ENCODE data around the gene TENT4B.

TENT4B gene

DNA sequence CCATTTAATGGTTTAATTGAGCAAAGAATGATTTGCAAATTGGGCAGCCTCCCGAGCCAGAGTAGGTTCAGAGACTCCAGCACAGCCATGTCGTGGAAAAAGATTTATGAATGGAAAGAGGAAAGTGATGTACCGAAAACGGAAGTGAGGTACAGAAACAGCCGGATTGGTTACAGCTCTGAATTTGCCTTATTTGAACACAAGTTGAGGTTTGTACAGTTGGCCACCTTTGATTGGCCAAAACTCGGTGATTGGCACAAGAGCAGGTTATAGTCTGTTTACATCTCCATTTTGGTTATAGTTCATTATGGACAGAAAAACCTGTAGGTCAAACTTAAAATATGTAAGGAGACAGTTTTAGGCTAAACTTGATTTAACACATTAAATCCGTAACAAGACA is 44.5 kb downstream of the TENT4B start:
- 96% methylated on average over 7 of the region's 7 CpGs for WGBS
- Histone ChIP-seq H3K4me3 (ENCODE audit: low read length) (no peak overlapping the region), H3K36me3 (ENCODE audit: insufficient read depth, low read length) (no peaks in the 10 kb centered on the region), H3K9ac (ENCODE audit: low read depth, low read length) (no peak overlapping the region), H3K4me1 (ENCODE audit: insufficient read depth, low read length) (peaks cover 6% of the 10 kb centered on the region; the same call in 1 of the 2 replicates), H3K27ac (ENCODE audit: low read depth, low read length) (no peak overlapping the region), H3K27me3 (ENCODE audit: insufficient read depth, low read length) (no peaks in the 10 kb centered on the region), H3K9me3 (ENCODE audit: insufficient read depth, low read depth, low read length) (no peaks in the 10 kb centered on the region)

DNA sequence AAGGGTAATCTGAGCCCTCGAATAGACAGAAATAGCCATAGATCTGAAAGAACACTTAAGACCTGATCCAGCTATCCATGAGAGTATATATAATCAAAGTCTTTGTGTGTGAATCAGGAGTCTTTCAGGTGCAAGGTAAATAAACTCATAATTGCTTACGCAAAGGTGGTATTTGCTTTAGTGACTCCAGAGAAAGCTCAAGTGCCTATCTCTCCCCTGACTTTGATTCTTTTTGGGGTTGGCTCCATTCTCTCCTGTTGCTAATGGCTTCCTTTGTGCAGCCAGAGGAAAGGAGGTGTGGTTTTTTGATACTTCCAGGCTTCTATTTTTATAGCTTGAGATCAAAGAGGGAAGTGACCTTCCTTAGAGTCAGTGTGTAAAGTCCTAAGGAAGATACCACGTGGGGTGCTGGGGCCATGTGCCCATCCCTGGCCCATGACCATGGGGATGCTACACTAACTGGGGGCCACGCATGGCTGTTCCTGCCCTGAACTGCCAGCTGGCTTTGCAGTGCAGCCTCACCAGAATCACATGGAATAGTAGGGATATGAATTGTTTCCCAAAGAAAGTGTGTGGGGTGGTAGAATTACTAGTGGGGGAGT is 45.8 kb downstream of the TENT4B start:
- WGBS, result 66% methylated on average over 4 of the region's 4 CpGs
- H3K4me1 ChIP-seq (ENCODE audit: insufficient read depth, low read length), result peaks cover 19% of the 10 kb centered on the region
- H3K9me3 ChIP-seq (ENCODE audit: insufficient read depth, low read depth, low read length), result no peaks in the 10 kb centered on the region
- H3K9ac ChIP-seq (ENCODE audit: low read depth, low read length), result no peak overlapping the region
- no peak overlapping the region for H3K27ac ChIP-seq (ENCODE audit: low read depth, low read length)
- H3K27me3 ChIP-seq (ENCODE audit: insufficient read depth, low read length), result no peaks in the 10 kb centered on the region
- no peak overlapping the region for H3K4me3 ChIP-seq (ENCODE audit: low read length)
- no peaks in the 10 kb centered on the region for H3K36me3 ChIP-seq (ENCODE audit: insufficient read depth, low read length)

GRCh38 chr16:50201787-50202186 is 48.7 kb downstream of the TENT4B start:
- no peak overlapping the region for H3K4me3 ChIP-seq (ENCODE audit: low read length)
- H3K9me3 ChIP-seq (ENCODE audit: insufficient read depth, low read depth, low read length), result no peaks in the 10 kb centered on the region
- 92% methylated on average over 2 of the region's 3 CpGs for WGBS
- no peaks in the 10 kb centered on the region for H3K27me3 ChIP-seq (ENCODE audit: insufficient read depth, low read length)
- no peak overlapping the region for H3K9ac ChIP-seq (ENCODE audit: low read depth, low read length)
- peaks cover 20% of the 10 kb centered on the region for H3K4me1 ChIP-seq (ENCODE audit: insufficient read depth, low read length)
- H3K27ac ChIP-seq (ENCODE audit: low read depth, low read length), result no peak overlapping the region
- H3K36me3 ChIP-seq (ENCODE audit: insufficient read depth, low read length), result no peaks in the 10 kb centered on the region

GRCh38 chr16:50202926-50203624 is 50.0 kb downstream of the TENT4B start:
- H3K9me3 ChIP-seq (ENCODE audit: insufficient read depth, low read depth, low read length), result no peaks in the 10 kb centered on the region
- no peaks in the 10 kb centered on the region for H3K36me3 ChIP-seq (ENCODE audit: insufficient read depth, low read length)
- H3K27ac ChIP-seq (ENCODE audit: low read depth, low read length), result peak overlapping the region; percentile 34; the same call in 1 of the 2 replicates
- no peaks in the 10 kb centered on the region for H3K27me3 ChIP-seq (ENCODE audit: insufficient read depth, low read length)
- peak overlapping the region; percentile 50; the same call in 1 of the 2 replicates for H3K9ac ChIP-seq (ENCODE audit: low read depth, low read length)
- peaks cover 20% of the 10 kb centered on the region for H3K4me1 ChIP-seq (ENCODE audit: insufficient read depth, low read length)
- H3K4me3 ChIP-seq (ENCODE audit: low read length), result no peak overlapping the region; the same call in 1 of the 2 replicates
- 86% methylated on average over 5 of the region's 5 CpGs for WGBS

DNA sequence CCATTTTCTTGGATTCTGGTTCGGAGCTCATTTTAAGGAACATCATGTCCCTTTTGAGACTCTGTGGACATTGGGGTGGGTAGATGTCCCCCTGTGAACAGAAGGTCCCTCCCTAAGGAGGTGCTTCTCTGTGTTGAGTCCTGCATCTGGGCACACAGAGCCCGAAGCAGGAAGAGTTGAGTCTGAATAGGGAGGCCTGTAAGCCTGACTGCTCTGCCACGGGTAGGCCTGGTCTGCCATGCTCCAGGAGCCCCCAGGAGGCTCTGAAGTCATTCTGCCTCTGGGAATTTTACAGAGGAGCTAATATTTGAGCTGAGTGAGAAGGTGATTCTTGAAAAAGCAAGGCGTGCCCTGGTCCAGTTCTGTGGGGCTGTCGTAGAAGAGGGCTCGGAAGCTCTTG is 50.6 kb downstream of the TENT4B start:
- peaks cover 20% of the 10 kb centered on the region for H3K4me1 ChIP-seq (ENCODE audit: insufficient read depth, low read length)
- WGBS, result 77% methylated on average over 6 of the region's 6 CpGs

DNA sequence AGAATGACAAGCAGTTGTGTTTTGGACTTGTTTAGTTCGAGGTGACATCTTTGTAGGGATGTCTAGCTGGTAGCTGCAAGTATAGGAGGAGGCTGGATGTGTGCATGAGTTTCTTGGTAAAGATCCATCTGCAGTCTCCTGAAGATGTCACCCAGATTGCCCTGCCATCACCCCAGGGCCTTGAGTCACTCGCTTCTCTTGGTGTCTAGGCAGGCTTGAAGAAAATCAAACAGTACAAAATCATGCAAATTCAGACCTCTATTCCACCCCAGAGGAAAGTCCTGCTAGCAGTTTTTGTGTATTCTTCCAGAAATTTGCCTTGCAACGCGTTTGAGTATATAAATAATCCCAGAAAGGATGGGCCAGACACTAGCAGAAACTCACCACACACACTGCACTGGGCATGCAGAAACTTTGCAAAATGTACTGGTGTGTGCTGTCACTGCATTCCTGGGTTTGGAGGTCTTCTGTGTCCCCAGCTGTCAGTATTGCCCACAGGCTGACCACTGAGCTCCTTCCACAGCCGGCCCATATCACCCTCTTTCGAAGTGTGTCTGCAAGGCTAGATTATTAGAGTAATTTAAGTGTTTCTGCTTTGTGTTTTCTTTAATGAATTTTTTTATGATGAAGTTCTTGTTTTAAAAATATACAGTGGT is 51.5 kb downstream of the TENT4B start:
- Histone ChIP-seq H3K9ac (ENCODE audit: low read depth, low read length) (no peak overlapping the region), H3K27ac (ENCODE audit: low read depth, low read length) (no peak overlapping the region), H3K36me3 (ENCODE audit: insufficient read depth, low read length) (no peaks in the 10 kb centered on the region), H3K4me3 (ENCODE audit: low read length) (no peak overlapping the region), H3K4me1 (ENCODE audit: insufficient read depth, low read length) (peaks cover 22% of the 10 kb centered on the region), H3K27me3 (ENCODE audit: insufficient read depth, low read length) (no peaks in the 10 kb centered on the region), H3K9me3 (ENCODE audit: insufficient read depth, low read depth, low read length) (no peaks in the 10 kb centered on the region)
- 90% methylated on average over 6 of the region's 6 CpGs for WGBS

More for the DNA sequence above, 50.6 kb downstream of the TENT4B start:
- Histone ChIP-seq H3K27ac (ENCODE audit: low read depth, low read length) (peak overlapping the region; percentile 34; the same call in 1 of the 2 replicates), H3K9me3 (ENCODE audit: insufficient read depth, low read depth, low read length) (no peaks in the 10 kb centered on the region), H3K36me3 (ENCODE audit: insufficient read depth, low read length) (no peaks in the 10 kb centered on the region), H3K9ac (ENCODE audit: low read depth, low read length) (peak overlapping the region; percentile 50; the same call in 1 of the 2 replicates), H3K27me3 (ENCODE audit: insufficient read depth, low read length) (no peaks in the 10 kb centered on the region), H3K4me3 (ENCODE audit: low read length) (no peak overlapping the region)

DNA sequence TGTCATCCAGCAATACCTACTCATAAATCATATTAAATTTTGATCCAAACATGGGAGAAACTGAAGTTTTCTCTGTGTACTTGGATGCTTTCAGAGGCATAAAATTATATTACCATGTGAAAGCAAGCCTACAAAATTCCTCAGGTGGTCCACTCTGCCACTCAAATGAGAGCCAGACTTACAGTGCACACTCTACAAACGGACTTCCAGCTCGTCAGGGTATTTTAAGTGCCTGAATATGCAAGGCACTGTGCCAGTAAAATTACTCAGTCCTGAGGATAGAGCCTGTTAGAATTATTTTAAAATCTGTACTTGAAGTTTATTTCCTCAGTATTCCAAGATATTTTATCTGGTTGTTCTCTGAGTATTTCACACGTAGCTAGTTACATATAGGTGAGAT is 54.5 kb downstream of the TENT4B start:
- no peak overlapping the region for H3K27ac ChIP-seq (ENCODE audit: low read depth, low read length)
- peaks cover 13% of the 10 kb centered on the region; the same call in 1 of the 2 replicates for H3K36me3 ChIP-seq (ENCODE audit: insufficient read depth, low read length)
- no peaks in the 10 kb centered on the region for H3K27me3 ChIP-seq (ENCODE audit: insufficient read depth, low read length)
- H3K9ac ChIP-seq (ENCODE audit: low read depth, low read length), result no peak overlapping the region
- H3K4me1 ChIP-seq (ENCODE audit: insufficient read depth, low read length), result peaks cover 28% of the 10 kb centered on the region
- H3K4me3 ChIP-seq (ENCODE audit: low read length), result no peak overlapping the region
- WGBS, result 93% methylated on average over 3 of the region's 3 CpGs
- no peaks in the 10 kb centered on the region for H3K9me3 ChIP-seq (ENCODE audit: insufficient read depth, low read depth, low read length)

GRCh38 chr16:50208460-50208931 is 55.4 kb downstream of the TENT4B start:
- 87% methylated on average over 2 of the region's 3 CpGs for WGBS
- H3K9ac ChIP-seq (ENCODE audit: low read depth, low read length), result no peak overlapping the region
- H3K4me3 ChIP-seq (ENCODE audit: low read length), result no peak overlapping the region
- no peaks in the 10 kb centered on the region for H3K27me3 ChIP-seq (ENCODE audit: insufficient read depth, low read length)
- H3K36me3 ChIP-seq (ENCODE audit: insufficient read depth, low read length), result peaks cover 13% of the 10 kb centered on the region; the same call in 1 of the 2 replicates
- no peaks in the 10 kb centered on the region for H3K9me3 ChIP-seq (ENCODE audit: insufficient read depth, low read depth, low read length)
- no peak overlapping the region for H3K27ac ChIP-seq (ENCODE audit: low read depth, low read length)
- H3K4me1 ChIP-seq (ENCODE audit: insufficient read depth, low read length), result peaks cover 19% of the 10 kb centered on the region

DNA sequence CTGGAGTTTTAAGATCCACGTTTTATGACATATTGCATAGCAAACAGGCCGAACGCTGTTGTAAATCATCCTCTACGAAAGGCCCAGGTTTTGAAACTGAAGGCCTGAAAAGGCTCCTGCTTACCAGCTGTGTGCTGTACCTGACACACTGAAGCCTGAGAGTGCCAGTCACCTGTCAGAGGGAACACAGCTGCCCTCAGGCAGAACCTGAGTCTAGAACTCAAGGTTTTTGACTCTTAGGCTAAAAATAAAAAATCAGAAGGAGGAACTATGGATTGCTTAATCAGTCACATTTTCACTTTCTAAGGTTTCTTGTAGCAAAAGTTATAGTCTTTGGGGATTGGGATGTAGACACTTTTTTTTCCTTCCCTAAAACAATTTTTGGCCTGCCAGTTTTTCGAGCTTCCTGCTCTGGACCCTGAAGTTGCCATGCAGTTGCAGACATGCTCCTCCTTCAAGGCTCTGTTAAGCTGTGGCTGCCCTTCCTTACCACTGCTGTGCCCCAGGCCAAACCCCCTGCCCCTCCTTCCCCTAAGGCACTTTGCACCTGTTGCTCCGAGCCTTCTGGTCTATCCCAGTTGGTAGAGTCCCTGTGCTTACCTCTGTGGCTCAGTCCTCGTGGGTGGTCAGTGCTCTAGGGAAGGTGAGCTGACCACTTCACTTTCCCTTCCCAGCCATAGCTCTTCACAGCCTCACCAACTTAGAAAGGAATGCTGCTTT is 56.6 kb downstream of the TENT4B start:
- Histone ChIP-seq H3K9ac (ENCODE audit: low read depth, low read length) (no peak overlapping the region), H3K4me3 (ENCODE audit: low read length) (no peak overlapping the region), H3K4me1 (ENCODE audit: insufficient read depth, low read length) (peaks cover 14% of the 10 kb centered on the region), H3K36me3 (ENCODE audit: insufficient read depth, low read length) (peaks cover 15% of the 10 kb centered on the region), H3K27ac (ENCODE audit: low read depth, low read length) (no peak overlapping the region), H3K27me3 (ENCODE audit: insufficient read depth, low read length) (no peaks in the 10 kb centered on the region), H3K9me3 (ENCODE audit: insufficient read depth, low read depth, low read length) (no peaks in the 10 kb centered on the region)
- WGBS, result 84% methylated on average over 6 of the region's 7 CpGs

DNA sequence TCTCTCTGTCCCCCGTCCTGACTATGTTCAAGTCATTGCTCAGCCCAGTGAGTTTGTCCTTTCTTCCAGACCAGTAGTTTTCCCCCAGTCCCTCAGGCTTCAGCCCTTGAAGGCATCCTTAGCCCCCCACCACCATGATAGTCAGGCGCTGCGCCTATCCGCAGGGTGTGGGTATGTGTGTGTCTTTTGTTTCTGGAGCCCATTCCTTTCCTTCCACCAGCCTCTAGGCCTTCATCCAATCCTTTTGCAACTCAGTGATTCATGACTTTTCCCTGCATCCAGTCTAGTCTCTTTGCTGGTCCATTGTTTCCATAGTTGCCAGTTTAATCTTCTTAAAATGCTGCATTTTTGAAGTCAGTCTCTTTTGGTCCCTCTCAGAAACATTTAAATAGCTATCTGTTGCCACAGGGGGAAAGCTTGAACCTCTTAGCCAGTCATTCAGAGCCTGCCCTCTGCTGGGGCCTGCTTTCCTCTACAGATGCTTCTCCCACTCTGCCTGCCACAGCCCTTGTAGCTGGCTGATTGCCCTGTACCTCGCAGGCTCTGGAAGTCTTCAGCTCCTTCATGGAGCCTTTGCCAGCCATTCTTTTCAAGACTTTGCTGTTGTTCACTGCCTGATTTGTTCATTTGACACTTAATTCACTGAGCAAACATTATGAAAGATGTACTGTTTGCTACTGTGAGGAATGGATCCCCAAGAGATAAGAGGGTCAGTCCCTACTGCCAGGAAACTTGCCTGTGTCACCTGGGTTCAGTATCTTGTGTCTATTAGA is 57.3 kb downstream of the TENT4B start:
- Histone ChIP-seq H3K9ac (ENCODE audit: low read depth, low read length) (no peak overlapping the region), H3K9me3 (ENCODE audit: insufficient read depth, low read depth, low read length) (no peaks in the 10 kb centered on the region), H3K36me3 (ENCODE audit: insufficient read depth, low read length) (peaks cover 22% of the 10 kb centered on the region), H3K27ac (ENCODE audit: low read depth, low read length) (no peak overlapping the region), H3K27me3 (ENCODE audit: insufficient read depth, low read length) (no peaks in the 10 kb centered on the region), H3K4me3 (ENCODE audit: low read length) (no peak overlapping the region), H3K4me1 (ENCODE audit: insufficient read depth, low read length) (peaks cover 14% of the 10 kb centered on the region)
- WGBS, result 70% methylated on average over 2 of the region's 5 CpGs

Data from HUES64 (cell line).